Duodenal mucosa (tissue), 2 donors: ENCODE measurements around the gene CCDC61.
A peak's percentile ranks its signal among the peaks of the same experiment; 100 is the strongest.

Experiments used
- H3K27ac ChIP-seq: one replicate; pipeline ENCODE4 v1.7.0; 2013; ENCODE audit warnings: low read depth, low read length
- H3K27me3 ChIP-seq, 2 donors: one replicate each; pipeline ENCODE4 v1.7.0; 2013; ENCODE audit warnings: low read length in 2 of 2, control low read depth in 1 of 2; ENCODE audit not compliant: insufficient read depth in 2 of 2, control insufficient read depth in 1 of 2
- H3K36me3 ChIP-seq, 2 donors: one replicate each; pipeline ENCODE4 v1.7.0; 2013; ENCODE audit warnings: low read length in 2 of 2, control low read depth in 1 of 2; ENCODE audit not compliant: insufficient read depth in 2 of 2, control insufficient read depth in 1 of 2
- H3K4me1 ChIP-seq, 2 donors: one replicate each; pipeline ENCODE4 v1.7.0; 2013; ENCODE audit warnings: low read length in 2 of 2, control low read depth in 1 of 2; ENCODE audit not compliant: insufficient read depth in 2 of 2, control insufficient read depth in 1 of 2
- H3K4me3 ChIP-seq, 2 donors: one replicate each; pipeline ENCODE4 v1.7.0; 2013; ENCODE audit warnings: low read length in 2 of 2, low read depth in 1 of 2
- H3K9ac ChIP-seq, 2 donors: one replicate each; pipeline ENCODE4 v1.7.0; 2013; ENCODE audit warnings: low read length in 2 of 2, low read depth in 1 of 2
- H3K9me3 ChIP-seq, 2 donors: one replicate each; pipeline ENCODE4 v1.7.0; 2013; ENCODE audit warnings: low read length in 2 of 2, control low read depth in 1 of 2; ENCODE audit not compliant: control insufficient read depth in 1 of 2

CCDC61 gene

DNA sequence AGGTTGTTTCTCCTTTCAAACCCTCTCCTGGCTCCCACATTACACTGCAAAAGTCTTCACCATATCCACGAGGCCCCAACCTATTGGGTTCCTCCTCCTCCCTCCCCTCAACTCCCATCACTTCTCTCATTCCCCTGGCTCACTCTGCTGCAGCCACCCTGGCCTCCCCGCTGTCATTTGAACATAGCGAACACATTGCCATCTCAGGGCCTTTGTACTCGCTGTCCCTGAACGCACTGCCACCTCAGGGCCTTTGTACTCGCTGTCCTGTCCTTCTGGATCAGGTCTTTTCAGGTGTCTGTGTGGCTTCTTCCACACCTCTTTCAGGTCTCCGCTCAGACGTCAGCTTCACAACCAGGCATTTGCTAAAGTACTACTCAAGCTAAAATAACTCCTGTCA, 1.7 kb downstream of the CCDC61 start:
- Histone ChIP-seq H3K36me3 (no peaks in the 10 kb centered on the region), H3K4me1 (peaks cover 14 to 16% of the 10 kb centered on the region in 2 donors), H3K27ac (no peak overlapping the region), H3K9me3 (no peaks in the 10 kb centered on the region), H3K27me3 (no peaks in the 10 kb centered on the region), H3K9ac (no peak overlapping the region), H3K4me3 (no peak overlapping the region)

DNA sequence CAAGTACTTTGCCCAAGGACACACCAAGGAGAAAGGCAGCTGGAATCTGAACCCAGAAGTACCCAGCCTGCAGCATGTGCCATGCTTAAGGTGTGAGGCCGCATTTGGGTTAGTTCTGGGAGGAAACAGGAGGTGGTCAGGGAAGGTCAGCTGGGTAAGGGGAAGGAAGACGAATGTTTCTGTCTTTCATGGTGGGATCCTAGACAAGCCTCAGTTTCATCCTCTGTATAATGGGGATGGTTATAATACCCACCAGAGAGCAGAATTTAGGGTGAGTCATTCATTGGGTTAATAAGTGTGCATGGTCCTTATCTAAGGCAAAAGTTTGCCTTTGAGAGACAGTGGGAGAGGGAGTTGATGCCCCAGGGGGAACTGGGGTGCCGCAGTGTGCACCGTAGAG, 3.6 kb downstream of the CCDC61 start:
- no peak overlapping the region for H3K27ac ChIP-seq
- no peak overlapping the region for H3K4me3 ChIP-seq
- no peaks in the 10 kb centered on the region for H3K36me3 ChIP-seq
- no peak overlapping the region for H3K9ac ChIP-seq
- H3K27me3 ChIP-seq: no peaks in the 10 kb centered on the region
- no peaks in the 10 kb centered on the region for H3K9me3 ChIP-seq
- H3K4me1 ChIP-seq: peaks cover 14 to 16% of the 10 kb centered on the region in 2 donors

DNA sequence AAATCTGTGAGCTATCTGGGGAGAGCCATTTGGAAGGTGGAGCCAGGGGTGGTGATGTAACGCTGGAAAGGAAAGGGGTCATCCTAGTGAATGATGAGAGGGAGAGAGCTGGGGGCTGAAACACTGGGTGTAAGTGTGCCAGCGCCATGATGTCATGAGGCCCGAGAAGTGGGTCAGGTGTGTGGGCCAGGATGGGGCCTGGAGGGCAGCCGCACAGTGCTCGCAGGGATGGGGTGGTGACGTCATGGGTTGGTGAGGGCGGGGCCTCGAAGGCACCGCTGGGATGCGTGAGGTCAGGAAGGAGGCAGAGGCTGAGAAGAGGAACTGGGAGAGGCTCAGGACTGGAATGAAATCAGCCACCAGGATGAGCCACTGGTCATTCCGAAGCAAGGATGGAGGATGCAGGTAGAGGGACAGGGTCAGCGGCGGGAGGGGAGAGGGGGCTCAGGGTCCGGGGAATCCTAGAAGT, 4.4 kb downstream of the CCDC61 start:
- no peak overlapping the region for H3K27ac ChIP-seq
- H3K4me3 ChIP-seq: no peak overlapping the region
- H3K27me3 ChIP-seq: no peaks in the 10 kb centered on the region
- H3K4me1 ChIP-seq: peaks cover 14 to 16% of the 10 kb centered on the region in 2 donors
- no peaks in the 10 kb centered on the region for H3K36me3 ChIP-seq
- H3K9ac ChIP-seq: no peak overlapping the region
- H3K9me3 ChIP-seq: no peaks in the 10 kb centered on the region

DNA sequence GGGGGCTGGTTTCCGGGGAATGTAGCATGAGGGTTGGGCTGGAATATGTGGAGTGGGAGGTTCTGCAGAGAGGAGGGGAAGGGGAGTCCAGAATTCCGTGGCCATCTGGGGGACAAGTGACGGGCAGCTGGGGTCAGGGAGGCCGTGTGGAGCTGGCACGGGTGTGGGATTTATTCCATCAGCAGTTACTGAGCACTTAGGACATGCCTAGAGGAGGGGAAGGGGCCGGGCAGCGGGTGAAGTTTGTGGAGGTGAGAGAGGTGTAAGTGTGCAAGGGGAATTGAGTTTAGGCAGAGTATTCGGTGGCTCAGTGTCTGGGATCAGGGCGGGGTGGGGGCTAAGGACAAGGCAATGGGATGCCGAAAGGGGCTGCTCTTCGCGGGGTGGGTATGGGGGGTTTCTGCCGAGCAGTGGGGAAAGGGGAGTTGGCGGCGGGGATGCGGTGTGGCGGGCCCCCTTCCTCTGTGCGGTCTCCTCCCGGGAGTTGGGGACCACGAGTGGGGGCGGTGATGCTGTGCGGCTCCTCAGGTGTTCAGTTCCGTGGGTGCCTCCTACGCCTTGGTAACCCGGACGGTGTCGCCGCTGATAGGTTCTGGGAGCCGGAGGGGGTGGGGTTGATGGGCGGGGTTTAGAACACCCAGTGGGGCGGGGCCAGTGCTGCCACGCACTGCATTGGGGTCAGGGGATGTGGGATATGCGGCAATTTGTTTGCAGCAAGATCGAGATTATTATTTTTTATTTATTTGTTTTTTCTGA, 5.4 kb downstream of the CCDC61 start:
- H3K27ac ChIP-seq: no peak overlapping the region
- H3K9ac ChIP-seq: no peak overlapping the region
- H3K9me3 ChIP-seq: no peaks in the 10 kb centered on the region
- H3K4me3 ChIP-seq: peak overlapping the region; percentile 32 to 38
- H3K36me3 ChIP-seq: no peaks in the 10 kb centered on the region
- peaks cover 13 to 15% of the 10 kb centered on the region in 2 donors for H3K4me1 ChIP-seq
- H3K27me3 ChIP-seq: no peaks in the 10 kb centered on the region

DNA sequence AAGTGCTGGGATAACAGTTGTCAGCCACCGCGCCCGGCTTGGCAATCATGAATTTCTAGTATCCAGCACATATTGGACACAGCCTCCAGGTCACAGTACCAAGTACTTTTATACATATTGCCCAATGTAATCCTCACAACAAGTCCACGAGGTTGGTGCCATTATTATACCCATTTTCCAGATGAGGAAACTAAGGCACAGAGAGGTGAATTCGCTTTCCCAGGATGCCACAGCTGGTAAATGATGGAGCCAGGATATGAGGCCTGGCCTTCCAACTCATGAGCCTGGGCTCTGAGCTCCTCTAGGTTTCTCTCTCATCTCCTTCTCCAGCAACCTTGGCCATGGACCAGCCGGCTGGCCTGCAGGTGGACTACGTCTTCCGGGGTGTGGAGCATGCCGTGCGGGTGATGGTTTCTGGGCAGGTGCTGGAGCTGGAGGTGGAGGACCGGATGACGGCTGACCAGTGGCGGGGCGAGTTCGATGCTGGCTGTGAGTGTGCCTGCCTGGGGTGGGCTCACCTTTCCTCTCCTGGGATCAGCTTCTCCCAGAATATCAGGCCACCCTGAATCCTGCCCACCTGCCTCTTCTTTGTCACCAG, 7.5 kb downstream of the CCDC61 start:
- Histone ChIP-seq H3K4me1 (peaks cover 6 to 10% of the 10 kb centered on the region in 2 donors), H3K4me3 (no peak overlapping the region), H3K27me3 (no peaks in the 10 kb centered on the region), H3K9me3 (no peaks in the 10 kb centered on the region), H3K9ac (no peak overlapping the region), H3K27ac (no peak overlapping the region), H3K36me3 (no peaks in the 10 kb centered on the region)

DNA sequence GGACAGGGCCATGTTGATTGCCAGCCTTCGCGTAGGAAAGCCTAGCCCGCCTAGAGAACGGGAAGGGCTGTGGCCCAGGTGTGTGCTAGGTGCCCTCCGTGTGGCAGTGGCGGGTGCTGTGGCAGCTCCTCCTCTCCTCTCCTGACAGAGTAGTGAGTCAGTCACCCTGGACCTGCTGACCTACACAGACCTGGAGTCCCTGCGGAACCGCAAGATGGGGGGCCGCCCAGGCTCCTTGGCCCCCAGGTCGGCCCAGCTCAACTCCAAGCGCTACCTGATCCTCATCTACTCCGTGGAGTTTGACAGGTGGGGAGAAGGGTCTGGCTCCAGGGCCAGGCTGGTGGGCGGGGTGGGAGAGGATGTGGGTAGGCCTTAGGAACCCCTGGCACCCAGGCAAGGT, 11.1 kb downstream of the CCDC61 start:
- Histone ChIP-seq H3K27ac (no peak overlapping the region), H3K36me3 (no peaks in the 10 kb centered on the region), H3K4me1 (no peaks in the 10 kb centered on the region), H3K4me3 (no peak overlapping the region), H3K9me3 (no peaks in the 10 kb centered on the region), H3K27me3 (no peaks in the 10 kb centered on the region), H3K9ac (no peak overlapping the region)

DNA sequence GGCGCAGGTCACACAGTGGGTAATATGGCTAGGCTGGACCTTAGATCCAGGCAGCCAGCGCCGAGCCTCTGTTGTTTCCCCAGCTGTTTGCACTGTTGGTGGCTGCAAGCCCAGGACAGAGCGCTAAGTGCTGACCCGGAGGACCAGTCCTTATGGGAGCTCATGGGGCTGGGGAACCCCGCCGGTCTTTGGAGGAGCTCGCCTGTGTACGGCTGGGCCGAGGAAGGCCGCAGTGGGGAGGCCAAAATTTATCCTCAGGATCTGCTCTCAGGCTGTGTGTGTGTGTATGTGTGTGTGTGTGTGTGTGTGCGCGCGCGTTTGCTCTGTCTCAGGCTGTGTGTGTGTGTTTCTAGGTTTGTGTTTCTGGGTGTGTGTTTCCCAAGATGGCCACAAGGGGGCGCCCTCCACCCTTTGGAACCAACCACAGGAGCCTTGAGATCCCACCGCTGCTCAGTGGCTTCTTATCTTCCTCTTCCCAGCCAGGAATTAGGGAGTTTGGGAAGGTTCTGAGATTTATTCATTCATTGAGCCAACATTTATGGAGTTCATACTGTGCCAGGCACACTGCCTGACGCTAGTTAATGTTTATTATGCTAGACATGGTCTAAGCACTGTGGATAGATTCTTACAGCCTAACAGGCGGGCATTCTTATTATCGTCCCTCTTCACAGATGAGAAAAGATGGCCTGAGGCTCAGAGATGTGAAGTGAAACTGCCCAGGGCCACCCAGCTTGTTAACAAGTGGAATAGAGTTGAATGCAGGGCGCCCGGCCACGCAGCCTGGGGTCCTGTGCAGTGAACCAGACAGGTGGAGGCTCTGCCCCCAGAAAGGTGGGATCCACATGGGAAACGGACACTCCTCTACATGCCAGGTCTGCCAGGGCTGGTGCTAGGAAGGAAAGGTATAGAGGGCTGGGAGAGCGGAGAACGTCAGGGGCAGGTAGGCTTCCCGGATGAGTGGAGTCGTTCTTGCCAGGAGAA, 14.6 kb downstream of the CCDC61 start:
- H3K4me3 ChIP-seq: no peak overlapping the region
- H3K4me1 ChIP-seq: peaks cover 5 to 6% of the 10 kb centered on the region in 2 donors
- H3K9ac ChIP-seq: no peak overlapping the region
- H3K9me3 ChIP-seq: no peaks in the 10 kb centered on the region
- no peaks in the 10 kb centered on the region for H3K36me3 ChIP-seq
- no peak overlapping the region for H3K27ac ChIP-seq
- peaks cover 0 to 5% of the 10 kb centered on the region in 2 donors for H3K27me3 ChIP-seq

DNA sequence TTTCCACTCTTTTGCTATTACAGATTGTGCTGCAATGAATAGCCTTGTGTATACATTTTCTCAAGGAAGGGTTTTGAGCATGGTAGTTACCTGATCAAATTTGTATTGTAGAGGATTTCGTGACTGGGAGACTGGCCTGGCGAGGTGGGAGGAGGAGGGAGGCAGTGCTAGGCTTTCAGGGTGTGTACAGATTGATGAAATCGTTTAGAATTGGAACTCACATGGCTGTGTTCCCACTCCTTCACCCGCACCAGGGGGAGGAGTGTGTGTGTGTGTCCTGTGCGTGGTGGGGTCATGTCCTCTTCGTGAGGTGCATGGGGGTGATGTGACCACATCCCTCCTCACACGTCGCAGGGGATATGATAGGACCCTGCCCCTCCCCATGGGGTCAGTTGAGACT, 19.3 kb downstream of the CCDC61 start:
- Histone ChIP-seq H3K9me3 (no peaks in the 10 kb centered on the region), H3K9ac (peak overlapping the region in 1 of 2 donors; percentile 13), H3K4me3 (peak overlapping the region; percentile 31 to 38), H3K4me1 (peaks cover 13 to 17% of the 10 kb centered on the region in 2 donors), H3K36me3 (no peaks in the 10 kb centered on the region), H3K27ac (no peak overlapping the region), H3K27me3 (peaks cover 4 to 9% of the 10 kb centered on the region in 2 donors)

DNA sequence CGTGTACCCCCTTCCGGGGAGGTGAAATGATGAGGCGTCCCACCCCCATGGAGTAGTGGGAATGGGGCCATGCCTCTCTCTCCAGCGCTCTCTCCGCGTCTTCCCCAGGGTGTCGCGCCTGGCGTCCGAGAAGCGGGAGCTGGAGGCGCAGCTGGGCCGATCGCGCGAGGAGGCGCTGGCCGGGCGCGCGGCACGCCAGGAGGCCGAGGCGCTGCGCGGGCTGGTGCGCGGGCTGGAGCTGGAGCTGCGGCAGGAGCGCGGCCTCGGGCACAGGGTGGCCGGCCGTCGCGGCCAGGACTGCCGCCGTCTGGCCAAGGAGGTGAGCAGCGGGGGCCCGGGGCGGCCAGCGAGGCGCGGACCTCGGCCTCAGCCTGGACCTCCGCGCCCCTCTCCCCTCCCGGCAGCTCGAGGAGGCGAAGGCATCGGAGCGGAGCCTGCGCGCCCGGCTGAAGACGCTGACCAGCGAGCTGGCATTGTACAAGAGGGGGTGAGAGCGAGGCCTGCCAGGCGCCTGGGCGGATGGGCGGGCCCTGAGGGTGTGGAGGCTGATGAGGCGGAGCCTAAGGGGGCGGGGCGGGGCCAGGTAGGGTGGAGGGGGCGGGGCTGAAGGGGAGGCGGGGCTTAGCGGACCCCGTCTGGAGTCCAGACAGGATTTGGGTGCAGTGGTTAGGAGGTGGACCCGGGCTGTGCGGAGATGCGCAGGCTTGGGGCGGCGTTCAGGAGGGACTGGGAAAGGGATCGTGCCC, 19.8 kb downstream of the CCDC61 start:
- Histone ChIP-seq H3K4me3 (peak overlapping the region; percentile 80 to 88), H3K36me3 (no peaks in the 10 kb centered on the region), H3K27ac (no peak overlapping the region), H3K9ac (peak overlapping the region in 1 of 2 donors; percentile 13), H3K27me3 (peaks cover 4 to 9% of the 10 kb centered on the region in 2 donors), H3K9me3 (no peaks in the 10 kb centered on the region), H3K4me1 (peaks cover 13 to 17% of the 10 kb centered on the region in 2 donors)
